ENCODE results near the gene CNGA3. TPM values are rescaled to one million over a fixed set of nuclear protein-coding genes. Genes with fewer than 3 reads are reported as not detected.
A peak's percentile ranks its signal among the peaks of the same experiment; 100 is the strongest.
"Not testable (repeated sequence)": the region's sequence is repeated elsewhere in the genome, so short reads cannot be mapped to it uniquely, and the experiment has no call there.

CNGA3 gene
- total RNA-seq, 1 donor from 2014 or later = 1.2 TPM

GRCh38 chr2:98434492-98434891 is 88.2 kb downstream of the CNGA3 start:
- DNase-seq (ENCODE audit: low spot score in 2 of 2) (no peak), FAIRE-seq (no peak)

GRCh38 chr2:98435670-98436069 is 89.4 kb downstream of the CNGA3 start:
- DNase-seq (ENCODE audit: low spot score in 2 of 2); FAIRE-seq: not testable (repeated sequence)

- no peak for FAIRE-seq
- no peak for DNase-seq (ENCODE audit: low spot score in 2 of 2)
These were observed 90.5 kb downstream of the CNGA3 start for GRCh38 chr2:98436734-98437133.

- FAIRE-seq (no peak), DNase-seq (ENCODE audit: low spot score in 2 of 2) (no peak)
These were observed 92.2 kb downstream of the CNGA3 start for GRCh38 chr2:98438190-98439133.

GRCh38 chr2:98441706-98442450 is 95.6 kb downstream of the CNGA3 start:
- FAIRE-seq (no peak), DNase-seq (ENCODE audit: low spot score in 2 of 2) (no peak)

GRCh38 chr2:98442488-98442887 is 96.2 kb downstream of the CNGA3 start:
- FAIRE-seq (no peak), DNase-seq (ENCODE audit: low spot score in 2 of 2) (no peak)

GRCh38 chr2:98444436-98445176 is 98.3 kb downstream of the CNGA3 start, which contains the start of gene INPP4A:
Gene INPP4A, plus strand, starts transcription at chr2:98444858. Its CDS starts 75,191 bp downstream, at chr2:98520049.
- DNase-seq (ENCODE audit: low spot score in 2 of 2) (peak; percentile 87 to 89), FAIRE-seq (no peak)

GRCh38 chr2:98445177-98445682 is 99.0 kb downstream of the CNGA3 start:
- DNase-seq (ENCODE audit: low spot score in 2 of 2) = peak in 1 of 2 donors; percentile 52
- no peak for FAIRE-seq

GRCh38 chr2:98445683-98446581 is 99.7 kb downstream of the CNGA3 start:
- DNase-seq (ENCODE audit: low spot score in 2 of 2) (no peak), FAIRE-seq (no peak)

- FAIRE-seq (no peak), DNase-seq (ENCODE audit: low spot score in 2 of 2) (no peak)
These were observed 100.6 kb downstream of the CNGA3 start for GRCh38 chr2:98446850-98447249.

Other genes starting within 250 kb of the CNGA3 start
- 73.0 TPM for gene INPP4A, start 98.4 kb downstream of the CNGA3 start, total RNA-seq

Measured in frontal cortex (tissue), 4 donors.